ENCODE data around the gene ZNF253.
"Not testable (repeated sequence)": the region's sequence is repeated elsewhere in the genome, so short reads cannot be mapped to it uniquely, and the experiment has no call there.

ZNF253 gene

GRCh38 chr19:19900139-19900728, 34.6 kb downstream of the ZNF253 start:
- DNase-seq: peak; percentile 22 to 73

DNA sequence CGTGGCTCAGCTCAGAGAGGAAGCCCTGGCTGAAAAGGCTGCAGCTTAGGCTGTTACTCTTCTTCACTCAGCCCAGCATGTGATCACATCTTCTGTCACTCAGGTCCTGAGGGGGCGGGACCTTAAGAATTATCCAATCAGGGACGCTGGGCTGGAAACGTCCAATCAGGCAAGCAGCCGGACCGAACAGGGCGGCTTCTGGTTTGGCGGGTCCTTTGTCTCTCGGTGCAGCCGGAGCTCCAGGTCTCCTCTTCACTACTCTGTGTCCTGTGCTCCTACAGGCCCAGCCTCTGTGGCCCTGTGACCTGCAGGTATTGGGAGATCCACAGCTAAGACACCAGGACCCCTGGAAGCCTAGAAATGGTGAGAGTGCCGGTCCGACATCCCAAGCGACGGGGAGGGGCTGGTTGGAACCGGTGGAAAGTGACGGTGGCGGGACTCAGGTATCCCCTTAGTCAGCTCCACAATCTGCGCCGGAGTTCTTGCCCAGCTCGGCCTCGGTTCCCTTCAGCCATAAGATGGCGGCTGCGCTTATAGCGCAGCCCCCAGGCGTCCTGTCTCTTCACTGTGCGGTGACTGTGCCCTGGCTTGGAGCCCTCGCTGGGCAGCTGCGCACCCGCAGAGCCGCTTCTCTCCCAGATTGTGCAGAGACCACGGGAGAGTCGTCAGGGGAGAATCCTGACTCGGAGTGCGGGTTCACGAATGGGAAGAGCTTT, 35.2 kb downstream of the ZNF253 start, which contains the start of gene ZNF93:
Gene ZNF93, plus strand, starts transcription at position 218 of the 716 bp plus-strand sequence. Its CDS starts 143 bp downstream, at position 361.
- peak; percentile 93 to 95 for DNase-seq

- not testable (repeated sequence) for DNase-seq
Observed at GRCh38 chr19:19907551-19907950, 41.9 kb downstream of the ZNF253 start.

DNA sequence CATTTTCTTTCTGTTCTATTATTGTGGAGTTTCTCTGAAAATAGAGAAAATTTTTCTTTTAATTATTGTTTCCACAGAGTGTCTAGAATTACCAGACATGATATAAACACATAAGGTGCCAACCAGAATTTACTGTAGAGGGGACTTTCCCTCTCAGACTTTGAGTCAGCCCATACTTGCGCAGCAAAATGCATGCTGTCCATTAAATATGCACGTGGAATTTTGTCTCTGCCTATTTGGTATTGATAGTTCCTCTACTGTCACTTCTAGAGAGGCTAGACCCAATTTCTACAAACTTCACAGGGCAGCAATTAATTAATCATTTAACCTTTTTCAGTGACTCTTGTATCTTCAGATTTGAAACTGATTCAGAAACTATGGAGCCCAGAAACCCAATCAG, 44.0 kb downstream of the ZNF253 start:
- no peak for DNase-seq

DNA sequence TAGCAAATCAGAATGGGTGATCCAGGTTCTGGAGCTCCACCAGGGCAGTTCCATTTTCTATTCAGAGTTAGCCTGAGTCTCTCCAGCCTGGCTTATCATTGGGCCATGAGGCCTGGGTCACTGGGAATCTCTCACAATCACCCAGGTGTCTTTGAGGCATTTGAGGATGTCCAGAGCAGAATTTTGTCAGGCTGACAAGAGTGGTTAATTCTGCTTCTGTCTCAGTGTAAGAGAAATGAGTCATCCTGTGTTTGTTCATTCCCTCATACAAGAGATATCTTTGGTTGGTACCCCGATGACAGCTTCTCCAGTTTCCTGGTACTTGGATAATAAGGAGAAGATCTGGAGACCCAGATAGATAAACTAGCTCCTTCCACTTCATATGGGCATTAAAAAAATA, 45.5 kb downstream of the ZNF253 start:
- no peak for DNase-seq

DNA sequence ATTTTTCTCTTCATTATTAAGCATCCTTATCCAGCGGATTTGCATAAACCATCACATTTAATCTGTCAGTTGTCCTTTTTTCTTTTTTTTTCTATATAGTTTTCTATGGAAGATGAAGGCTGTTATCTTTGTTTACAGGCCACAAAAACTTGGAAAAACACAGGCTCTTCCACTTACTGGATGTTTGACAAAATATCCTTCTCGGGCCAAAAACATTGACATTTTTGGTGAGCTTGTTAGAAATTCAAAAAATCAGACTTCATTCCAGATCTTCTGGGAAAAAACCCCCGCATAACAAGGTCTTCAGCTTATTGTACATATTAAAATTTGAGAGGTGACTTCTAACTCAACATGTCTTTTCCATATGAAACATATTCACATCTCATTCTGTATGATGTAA, 48.9 kb downstream of the ZNF253 start:
- DNase-seq: no peak

GRCh38 chr19:19930417-19930816, 64.7 kb downstream of the ZNF253 start:
- peak; percentile 1 to 9 for DNase-seq

- DNase-seq: not testable (repeated sequence)
Observed at GRCh38 chr19:19933432-19934314, 68.0 kb downstream of the ZNF253 start.

- no peak for DNase-seq
Observed at GRCh38 chr19:19937403-19937802, 71.7 kb downstream of the ZNF253 start.

GRCh38 chr19:19938449-19938848, 72.8 kb downstream of the ZNF253 start:
- DNase-seq: no peak

DNA sequence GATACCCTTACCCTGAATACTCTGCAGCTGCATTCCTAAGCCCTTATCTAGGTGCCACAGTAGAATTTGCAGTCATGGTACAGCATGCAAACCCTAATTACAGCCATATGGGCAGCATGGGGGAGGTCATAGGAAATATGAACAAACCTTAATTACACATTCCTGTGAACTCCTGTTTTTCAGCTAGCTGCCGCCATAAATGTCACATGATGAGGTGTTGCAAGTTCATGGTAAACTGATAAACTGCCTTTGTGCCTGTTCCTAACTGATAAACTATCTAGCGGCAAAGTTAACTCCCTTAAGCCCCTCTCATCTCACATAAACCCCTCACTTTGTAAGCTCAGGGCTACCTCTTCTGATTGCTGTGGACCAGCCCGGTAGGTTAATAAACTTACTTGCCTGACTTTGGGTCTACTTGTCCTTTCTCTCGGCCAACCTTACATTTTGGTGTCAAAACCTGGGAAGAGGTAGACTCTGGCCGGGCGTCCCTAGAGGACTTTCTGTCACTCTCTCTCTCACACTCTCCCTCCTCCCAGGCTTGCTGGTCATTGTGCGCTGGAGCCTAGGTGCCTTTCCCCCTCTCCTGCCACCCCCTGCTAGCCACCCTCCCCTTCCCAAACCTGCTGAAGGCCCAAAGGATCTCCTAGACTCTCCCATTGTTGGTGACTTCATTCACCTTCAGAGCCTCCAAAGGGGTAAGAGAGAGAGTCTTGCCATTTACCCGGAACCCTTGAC, 78.3 kb downstream of the ZNF253 start:
- DNase-seq: no peak

Measured in AML-193 (cell line).